HL-60 (cell line): ENCODE measurements around the gene ANXA1.

ENCODE experiments used
- GABPA ChIP-seq: IDR thresholded peaks from 2 replicates; pipeline ENCODE4 v1.6.1; 2012; ENCODE audit warnings: low read depth
- POLR2AphosphoS5 ChIP-seq: IDR thresholded peaks from 2 replicates; pipeline ENCODE4 v1.6.1; 2012; ENCODE audit warnings: low read depth
- TF ChIP-seq, protein P1 (sequence below): IDR thresholded peaks from one replicate; pipeline ENCODE4 v1.5.1; 2011; ENCODE audit warnings: low read length, control low read depth, inconsistent platforms; ENCODE audit not compliant: insufficient read depth
- TF ChIP-seq, protein P2 (sequence below): IDR thresholded peaks from 2 replicates; pipeline ENCODE4 v1.6.1; 2012; ENCODE audit warnings: low read depth; ENCODE audit not compliant: insufficient replicate concordance

DNA sequence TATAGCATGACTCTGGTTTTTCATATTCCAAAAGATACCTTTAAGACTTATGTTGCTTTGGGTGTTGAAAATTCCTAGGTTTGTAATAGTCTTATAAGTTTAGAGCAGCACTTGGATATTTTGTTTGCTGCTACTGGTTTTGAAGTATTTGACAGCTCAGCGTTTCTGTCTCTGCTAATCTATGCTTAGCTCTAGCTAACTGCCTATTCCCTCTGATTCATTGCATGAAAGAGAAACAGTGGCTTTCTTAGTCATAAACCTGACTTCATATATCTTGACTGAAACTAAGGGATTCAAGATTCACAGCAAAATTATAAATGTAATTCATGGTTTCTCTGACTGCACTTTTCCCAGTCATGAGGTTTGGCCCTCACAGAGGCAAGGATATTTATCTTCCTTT, 35.6 kb upstream of the ANXA1 start:
- TF ChIP-seq, protein P1, sequence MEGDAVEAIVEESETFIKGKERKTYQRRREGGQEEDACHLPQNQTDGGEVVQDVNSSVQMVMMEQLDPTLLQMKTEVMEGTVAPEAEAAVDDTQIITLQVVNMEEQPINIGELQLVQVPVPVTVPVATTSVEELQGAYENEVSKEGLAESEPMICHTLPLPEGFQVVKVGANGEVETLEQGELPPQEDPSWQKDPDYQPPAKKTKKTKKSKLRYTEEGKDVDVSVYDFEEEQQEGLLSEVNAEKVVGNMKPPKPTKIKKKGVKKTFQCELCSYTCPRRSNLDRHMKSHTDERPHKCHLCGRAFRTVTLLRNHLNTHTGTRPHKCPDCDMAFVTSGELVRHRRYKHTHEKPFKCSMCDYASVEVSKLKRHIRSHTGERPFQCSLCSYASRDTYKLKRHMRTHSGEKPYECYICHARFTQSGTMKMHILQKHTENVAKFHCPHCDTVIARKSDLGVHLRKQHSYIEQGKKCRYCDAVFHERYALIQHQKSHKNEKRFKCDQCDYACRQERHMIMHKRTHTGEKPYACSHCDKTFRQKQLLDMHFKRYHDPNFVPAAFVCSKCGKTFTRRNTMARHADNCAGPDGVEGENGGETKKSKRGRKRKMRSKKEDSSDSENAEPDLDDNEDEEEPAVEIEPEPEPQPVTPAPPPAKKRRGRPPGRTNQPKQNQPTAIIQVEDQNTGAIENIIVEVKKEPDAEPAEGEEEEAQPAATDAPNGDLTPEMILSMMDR: no peak
- TF ChIP-seq POLR2AphosphoS5 (no peak), GABPA (no peak)
- TF ChIP-seq, protein P2, sequence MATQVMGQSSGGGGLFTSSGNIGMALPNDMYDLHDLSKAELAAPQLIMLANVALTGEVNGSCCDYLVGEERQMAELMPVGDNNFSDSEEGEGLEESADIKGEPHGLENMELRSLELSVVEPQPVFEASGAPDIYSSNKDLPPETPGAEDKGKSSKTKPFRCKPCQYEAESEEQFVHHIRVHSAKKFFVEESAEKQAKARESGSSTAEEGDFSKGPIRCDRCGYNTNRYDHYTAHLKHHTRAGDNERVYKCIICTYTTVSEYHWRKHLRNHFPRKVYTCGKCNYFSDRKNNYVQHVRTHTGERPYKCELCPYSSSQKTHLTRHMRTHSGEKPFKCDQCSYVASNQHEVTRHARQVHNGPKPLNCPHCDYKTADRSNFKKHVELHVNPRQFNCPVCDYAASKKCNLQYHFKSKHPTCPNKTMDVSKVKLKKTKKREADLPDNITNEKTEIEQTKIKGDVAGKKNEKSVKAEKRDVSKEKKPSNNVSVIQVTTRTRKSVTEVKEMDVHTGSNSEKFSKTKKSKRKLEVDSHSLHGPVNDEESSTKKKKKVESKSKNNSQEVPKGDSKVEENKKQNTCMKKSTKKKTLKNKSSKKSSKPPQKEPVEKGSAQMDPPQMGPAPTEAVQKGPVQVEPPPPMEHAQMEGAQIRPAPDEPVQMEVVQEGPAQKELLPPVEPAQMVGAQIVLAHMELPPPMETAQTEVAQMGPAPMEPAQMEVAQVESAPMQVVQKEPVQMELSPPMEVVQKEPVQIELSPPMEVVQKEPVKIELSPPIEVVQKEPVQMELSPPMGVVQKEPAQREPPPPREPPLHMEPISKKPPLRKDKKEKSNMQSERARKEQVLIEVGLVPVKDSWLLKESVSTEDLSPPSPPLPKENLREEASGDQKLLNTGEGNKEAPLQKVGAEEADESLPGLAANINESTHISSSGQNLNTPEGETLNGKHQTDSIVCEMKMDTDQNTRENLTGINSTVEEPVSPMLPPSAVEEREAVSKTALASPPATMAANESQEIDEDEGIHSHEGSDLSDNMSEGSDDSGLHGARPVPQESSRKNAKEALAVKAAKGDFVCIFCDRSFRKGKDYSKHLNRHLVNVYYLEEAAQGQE: no peak
